CD4-positive, alpha-beta T cell treated with Interleukin-12 subunit alpha and Interleukin-12 subunit beta, for 1 hour (primary cell): ENCODE data around the gene CUL9.
"Not testable (repeated sequence)": the region's sequence is repeated elsewhere in the genome, so short reads cannot be mapped to it uniquely, and the experiment has no call there.

Experiments
- DNase-seq: peaks from one replicate; pipeline ENCODE4 v3.0.0-alpha.2; 2020

The CUL9 gene

DNA sequence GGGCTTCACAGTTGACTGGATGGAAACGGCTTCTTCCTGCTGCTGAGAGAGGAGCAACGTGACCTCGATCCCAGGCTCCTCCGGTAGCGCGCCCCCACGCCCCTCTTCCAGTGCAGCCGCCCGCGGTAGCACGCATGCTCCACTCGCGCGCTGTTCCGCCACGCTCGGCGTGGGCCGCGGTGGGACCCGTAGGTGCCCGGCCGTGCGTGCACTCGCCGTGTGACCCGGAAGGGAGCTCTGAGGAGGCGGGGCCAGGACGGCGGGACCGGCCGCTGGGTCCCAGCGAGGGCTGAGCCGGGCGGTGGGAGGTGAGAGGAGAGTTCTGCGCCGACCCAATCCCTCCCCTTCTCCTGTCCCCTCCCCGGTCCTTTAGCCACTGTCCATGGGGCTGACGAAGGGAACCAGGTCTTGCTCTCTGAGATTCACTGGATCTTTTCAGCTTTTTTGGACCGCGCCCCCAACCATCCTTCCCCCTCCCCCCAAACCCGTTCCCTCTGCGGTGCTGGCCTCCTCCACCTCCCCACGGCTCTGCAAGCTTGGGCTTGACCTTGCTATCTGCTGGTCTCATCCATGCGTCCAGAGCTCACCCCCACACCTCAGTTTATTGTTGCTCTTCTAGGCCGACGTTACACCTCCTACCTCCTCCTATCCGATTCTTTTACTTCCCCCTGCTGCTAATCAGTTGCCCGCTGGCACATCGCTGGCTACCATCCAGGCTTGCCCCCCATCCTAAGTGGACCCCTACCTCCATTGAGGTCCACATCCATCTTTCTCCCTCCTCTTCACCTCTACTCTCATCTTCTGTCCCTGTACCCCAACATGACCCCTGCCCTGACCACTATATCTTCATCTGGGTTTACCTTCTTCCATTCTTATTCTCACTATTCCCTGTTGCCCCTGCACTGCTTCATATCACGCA is at the start of gene CUL9:
Gene CUL9, plus strand, starts transcription at position 255 of the 919 bp plus-strand sequence. CDS start 2,115 bp downstream, outside the sequence.
- peak; percentile 83 for DNase-seq

DNA sequence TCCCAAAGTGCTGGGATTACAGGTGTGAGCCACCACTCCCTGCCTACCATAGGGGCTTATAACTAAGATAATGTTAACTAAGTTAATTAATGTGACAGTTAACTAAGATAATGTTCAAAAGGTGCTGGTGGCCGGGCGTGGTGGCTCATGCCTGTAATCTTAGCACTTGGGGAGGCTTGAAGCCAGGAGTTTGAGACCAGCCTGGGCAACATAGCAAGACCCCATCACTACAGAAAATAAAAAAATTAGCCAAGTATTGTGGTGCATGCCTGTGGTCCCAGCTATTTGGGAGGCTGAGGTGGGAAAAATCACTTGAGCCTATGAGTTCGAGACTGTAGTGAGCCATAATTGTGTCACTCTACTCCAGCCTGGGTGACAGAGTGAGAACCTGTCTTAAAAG is 43.7 kb upstream of the CUL9 start:
- no peak for DNase-seq

DNA sequence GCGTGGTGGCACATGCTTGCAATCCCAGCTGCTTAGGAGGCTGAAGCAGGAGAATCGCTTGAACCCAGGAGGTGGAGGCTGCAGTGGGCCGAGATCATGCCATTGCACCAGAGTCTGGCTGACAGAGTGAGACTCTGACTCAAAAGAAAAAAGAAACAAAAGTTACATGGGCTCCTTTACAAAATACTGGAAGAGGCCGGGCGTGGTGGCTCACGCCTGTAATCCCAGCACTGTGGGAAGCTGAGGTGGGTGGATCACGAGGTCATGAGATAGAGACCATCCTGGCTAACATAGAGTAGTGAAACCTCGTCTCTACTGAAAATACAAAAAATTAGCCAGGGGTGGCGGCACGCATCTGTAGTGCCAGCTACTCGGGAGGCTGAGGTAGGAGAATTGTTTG is 42.0 kb upstream of the CUL9 start:
- DNase-seq = not testable (repeated sequence)

DNA sequence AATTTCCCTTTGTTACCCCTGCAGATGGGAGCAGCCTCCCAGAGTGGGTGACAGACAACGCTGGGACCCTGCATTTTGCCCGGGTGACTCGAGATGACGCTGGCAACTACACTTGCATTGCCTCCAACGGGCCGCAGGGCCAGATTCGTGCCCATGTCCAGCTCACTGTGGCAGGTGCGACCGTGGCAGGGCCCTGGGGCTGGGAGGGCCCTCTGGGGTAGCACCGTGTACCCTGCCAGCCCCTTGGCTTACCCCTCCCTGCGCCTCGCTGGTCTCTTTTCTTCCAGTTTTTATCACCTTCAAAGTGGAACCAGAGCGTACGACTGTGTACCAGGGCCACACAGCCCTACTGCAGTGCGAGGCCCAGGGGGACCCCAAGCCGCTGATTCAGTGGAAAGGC is 40.4 kb upstream of the CUL9 start:
- DNase-seq = no peak

DNA sequence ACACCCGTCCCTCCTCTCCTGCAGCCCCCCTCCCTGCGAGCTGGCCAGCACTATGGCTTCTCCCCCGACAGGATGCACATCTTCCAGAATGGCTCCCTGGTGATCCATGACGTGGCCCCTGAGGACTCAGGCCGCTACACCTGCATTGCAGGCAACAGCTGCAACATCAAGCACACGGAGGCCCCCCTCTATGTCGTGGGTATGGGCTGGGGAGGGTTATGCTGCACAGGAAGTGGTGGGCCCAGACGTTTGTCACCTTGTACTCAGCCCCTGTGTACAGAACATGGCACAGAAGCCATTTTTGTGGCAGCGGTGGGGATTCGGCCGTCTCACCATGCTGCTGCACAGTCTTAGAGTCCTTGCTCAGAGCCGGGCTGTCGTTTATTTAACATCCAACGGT is 39.9 kb upstream of the CUL9 start:
- peak; percentile 39 for DNase-seq

DNA sequence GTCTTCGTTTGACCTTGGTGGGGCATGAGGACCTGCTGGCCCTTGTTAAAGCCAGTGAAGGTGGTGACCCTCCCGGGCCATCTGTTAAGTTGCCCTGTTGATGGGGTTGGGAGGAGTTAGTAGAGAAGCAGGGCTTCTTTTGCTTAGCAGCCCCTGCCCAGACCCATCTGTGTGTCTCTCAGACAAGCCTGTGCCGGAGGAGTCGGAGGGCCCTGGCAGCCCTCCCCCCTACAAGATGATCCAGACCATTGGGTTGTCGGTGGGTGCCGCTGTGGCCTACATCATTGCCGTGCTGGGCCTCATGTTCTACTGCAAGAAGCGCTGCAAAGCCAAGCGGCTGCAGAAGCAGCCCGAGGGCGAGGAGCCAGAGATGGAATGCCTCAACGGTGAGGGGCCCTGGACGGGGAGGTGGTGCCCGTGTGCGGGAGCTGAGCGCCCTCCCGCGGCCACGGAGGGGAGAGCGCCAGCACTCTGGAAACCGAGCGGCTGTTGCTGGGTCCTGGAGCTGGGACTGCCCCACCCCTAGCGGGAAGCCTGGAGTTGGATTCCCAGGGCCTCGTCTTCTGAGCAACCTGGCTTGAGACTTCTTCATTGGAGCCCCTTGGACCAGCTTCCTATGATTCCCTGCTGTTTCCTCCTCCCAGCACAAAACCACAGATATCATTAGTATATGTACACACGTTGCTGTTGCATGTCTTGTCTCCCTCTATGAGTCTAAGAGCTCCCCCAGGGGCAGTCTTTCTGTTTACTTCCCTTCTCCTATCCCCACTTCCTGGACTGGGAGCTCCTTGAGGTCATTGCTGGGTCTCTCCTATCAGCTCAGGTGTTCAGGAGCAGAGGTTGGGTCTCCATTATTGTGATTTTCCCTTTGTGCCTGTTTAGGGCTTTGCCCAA is 38.5 kb upstream of the CUL9 start:
- DNase-seq = peak; percentile 78

DNA sequence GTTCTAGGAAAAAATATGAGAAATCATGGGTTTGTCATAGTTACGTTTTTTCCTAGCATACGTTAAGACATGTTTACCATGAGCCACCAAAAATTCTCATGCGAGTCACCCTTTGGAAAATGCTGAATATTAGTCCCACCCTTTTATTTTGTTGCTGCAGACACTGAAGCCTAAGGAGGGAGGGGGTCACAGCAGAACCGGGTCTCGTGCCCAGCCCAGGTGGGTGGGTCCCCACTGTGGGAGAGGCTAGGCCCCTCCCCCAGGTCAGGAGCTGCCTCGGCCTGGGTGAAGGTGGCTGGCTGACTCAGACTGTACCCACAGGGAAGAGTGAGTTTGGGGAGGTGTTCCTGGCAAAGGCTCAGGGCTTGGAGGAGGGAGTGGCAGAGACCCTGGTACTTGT is 37.1 kb upstream of the CUL9 start:
- DNase-seq = no peak

DNA sequence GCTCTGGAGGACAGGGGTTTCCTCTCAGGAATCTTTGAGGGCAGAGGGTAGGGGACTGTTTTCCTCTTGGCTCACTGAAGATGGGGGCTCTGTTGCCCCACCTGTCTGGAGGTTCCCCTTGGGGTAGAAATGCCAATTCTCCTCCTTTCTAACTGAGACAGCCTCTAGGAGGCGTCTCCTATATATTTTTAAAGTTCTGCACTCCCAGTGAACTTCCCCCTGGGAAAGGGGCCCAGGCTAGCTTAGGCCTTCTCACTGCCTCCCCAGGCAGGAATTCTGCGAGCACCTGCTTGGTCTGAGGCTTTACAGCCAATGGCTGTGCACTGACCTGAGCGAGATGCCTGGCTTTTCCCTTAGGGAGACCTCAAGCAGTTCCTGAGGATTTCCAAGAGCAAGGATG is 35.7 kb upstream of the CUL9 start:
- no peak for DNase-seq

DNA sequence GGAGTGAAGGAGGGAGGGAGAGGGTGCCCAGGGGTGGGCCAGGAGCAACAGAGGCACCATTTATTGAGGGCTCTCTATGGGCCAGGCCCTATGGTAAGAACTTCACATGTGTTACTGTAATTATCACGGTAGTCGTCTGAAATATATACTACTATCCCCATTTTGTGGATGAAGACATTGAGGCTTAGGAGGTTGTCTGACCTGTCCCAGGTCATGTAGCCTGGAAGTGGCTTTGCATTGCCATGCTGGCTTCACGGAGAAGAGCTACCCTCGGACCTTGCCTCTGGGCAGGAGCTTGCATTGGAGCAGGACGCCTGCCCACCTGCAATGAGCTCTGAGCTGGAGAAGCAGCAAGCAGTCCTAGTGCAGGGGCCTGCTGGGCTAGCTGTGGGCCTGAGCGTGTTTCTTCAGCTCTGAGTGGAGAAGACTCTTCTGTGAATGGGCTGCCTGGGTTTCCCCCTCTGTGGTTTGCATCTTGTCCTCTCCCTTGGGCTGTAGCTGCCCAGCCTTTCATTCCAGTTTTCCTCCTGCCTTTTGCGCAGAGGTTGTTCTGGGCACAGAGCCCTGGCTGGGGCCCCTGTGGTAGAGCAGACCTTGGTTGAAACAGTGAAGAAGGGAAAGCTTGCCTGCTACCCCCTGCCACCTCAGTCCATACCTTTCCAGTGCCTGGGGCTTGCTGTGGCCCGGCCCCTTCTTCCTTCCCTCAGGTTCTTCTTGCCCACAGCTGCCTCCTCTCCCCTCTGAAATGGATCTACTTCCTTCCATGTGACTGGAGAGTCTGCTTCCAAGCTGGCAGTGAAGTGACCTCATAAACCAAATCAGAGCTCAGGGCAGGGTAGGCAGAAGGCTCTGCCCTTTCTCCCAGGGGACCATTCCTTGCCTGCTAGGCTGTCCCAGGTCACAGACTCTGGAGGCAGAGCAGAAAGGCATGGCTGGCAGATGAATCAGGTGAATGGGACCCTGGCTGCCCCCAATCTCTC is 35.0 kb upstream of the CUL9 start:
- DNase-seq = no peak

DNA sequence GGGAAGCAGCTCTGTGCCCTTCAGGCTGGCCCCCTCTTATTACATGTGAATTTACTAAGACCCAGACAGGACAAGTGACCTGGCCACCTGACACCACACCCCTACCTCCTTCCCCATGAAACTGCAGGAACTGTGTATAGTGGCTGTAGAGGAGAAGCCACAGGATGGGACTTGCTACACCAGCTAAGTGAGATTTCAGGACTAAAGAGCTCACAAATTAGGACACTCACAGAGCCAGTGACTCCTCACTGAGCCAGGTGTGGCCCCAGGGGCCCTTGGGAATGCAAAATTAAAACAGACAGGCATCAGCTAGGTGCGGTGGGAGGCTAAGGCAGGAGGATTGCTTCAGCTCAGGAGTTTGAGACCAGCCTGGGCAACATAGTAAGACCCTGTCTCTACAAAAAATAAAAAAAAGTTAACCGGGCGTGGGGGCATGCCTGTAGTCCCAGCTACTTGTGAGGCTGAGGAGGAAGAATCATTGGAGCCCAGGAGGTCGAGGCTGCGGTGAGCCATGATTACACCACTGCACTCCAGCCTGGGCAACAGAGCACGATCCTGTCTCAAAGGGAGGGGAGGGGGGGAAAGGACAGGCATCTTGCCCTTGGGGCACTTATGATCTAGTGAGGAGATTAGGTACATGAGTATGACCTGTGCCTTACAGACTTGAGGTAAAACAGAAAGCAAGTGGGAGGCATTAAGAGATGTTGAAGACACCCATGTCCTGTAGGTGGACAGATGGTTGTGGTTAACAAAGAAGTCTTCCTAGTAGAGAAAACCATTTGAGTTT is 34.1 kb upstream of the CUL9 start:
- no peak for DNase-seq

DNA sequence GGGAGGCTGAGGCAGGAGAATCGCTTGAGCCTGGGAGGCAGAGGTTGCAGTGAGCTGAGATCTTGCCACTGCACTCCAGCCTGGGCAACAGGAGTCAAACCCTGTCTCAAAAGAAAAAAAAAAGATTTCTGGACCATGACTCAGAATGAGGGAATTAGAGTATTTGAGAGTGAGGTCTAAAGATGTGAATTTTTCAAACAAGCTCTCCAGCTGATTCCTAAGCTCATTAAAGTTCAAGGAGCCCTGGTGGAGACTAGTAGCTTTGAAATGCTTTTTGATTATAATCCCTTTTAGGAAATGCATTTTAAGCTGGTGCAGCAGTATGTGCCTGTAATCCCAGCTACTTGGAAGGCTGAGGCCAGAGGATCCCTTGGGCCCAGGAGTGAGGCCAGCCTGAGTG is 32.7 kb upstream of the CUL9 start:
- no peak for DNase-seq

DNA sequence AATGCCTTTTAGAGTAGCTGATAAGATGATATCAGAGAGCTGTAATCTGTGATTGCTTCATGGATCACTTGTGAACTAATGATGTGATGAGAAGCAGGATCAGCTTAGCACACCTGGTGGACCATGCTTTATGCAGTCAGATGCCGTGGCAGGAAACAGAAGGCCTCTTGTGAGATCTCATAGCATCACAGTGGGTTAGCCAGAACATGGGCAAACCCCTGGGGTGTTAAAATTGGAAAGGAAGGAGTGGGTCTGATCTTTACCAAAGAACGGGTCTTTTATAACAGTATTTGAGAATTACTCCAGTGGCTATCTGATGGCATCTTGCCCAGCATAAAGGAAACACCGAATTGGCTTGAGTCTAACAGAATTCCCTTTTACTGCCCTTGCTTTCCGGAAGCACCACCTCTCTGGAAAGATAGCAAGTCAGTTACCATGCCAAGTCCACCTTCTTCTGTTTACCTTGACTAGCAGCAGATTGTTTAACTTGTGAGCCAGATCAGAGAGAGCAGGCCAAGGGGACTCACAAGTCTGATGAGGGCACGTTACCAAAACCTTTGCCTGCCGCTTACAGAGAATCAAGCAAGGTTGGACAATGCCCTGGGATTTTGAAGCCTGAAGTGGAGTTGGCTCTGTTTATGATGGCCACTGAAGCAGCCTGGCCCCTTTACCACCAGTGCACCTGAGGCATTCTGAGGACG is 31.8 kb upstream of the CUL9 start:
- DNase-seq = no peak

DNA sequence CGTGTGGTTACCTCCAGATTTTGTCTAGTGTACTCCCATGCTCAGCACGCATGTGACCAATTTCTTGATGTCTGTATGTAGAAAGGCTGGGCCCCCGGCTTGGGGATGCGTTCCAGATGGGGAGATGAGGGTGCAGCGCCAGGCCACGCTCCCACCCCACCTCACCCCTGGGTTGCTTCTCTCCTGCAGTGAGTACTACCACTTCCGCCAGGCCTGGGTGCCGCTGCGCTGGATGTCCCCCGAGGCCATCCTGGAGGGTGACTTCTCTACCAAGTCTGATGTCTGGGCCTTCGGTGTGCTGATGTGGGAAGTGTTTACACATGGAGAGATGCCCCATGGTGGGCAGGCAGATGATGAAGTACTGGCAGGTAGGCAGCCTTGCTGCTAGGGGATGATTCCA is 22.4 kb upstream of the CUL9 start:
- no peak for DNase-seq

DNA sequence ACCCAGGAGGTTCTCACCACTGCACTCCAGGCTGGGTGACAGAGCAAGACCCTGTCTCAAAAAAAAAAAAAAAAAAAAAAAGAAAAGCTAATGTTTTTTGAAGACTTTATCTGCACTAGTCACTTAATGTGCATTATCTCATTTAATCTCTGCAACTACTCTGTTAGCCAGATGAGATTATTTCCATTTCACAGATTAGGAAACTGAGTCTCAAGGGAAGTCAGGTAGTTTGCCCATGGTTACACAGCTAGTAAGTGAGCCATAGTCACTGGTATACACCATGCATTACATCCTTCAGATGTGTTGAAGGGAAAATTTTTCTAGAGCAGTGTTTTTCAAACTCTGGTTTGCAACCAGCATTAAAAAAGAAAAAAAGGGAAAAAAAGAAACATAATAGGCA is 18.1 kb upstream of the CUL9 start:
- DNase-seq = no peak

DNA sequence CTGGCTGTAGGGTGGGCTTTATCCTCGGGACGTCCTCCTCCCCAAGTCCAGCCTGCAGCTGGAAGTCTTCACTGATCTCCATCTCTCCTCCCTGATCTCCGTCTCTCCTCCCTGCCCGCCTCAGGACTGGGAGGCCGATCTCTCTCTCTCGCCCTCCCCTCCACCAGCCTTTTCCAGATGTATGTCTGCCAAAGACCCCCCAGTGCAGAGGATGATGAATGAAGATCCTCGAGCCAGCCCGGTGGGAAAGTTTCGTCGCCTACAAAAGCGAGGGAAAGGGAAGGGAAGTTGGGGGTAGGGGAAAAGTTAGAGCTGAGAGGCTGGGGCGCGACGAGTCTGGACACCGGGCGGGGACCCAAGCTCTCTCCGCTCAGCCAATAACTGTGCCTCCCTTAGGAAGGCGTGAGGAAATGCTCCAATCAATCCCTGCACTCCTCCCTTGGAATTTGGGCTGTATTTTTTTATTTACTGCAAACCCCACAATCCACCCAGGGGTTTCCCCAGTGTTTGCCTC is 11.5 kb upstream of the CUL9 start:
- DNase-seq = no peak

DNA sequence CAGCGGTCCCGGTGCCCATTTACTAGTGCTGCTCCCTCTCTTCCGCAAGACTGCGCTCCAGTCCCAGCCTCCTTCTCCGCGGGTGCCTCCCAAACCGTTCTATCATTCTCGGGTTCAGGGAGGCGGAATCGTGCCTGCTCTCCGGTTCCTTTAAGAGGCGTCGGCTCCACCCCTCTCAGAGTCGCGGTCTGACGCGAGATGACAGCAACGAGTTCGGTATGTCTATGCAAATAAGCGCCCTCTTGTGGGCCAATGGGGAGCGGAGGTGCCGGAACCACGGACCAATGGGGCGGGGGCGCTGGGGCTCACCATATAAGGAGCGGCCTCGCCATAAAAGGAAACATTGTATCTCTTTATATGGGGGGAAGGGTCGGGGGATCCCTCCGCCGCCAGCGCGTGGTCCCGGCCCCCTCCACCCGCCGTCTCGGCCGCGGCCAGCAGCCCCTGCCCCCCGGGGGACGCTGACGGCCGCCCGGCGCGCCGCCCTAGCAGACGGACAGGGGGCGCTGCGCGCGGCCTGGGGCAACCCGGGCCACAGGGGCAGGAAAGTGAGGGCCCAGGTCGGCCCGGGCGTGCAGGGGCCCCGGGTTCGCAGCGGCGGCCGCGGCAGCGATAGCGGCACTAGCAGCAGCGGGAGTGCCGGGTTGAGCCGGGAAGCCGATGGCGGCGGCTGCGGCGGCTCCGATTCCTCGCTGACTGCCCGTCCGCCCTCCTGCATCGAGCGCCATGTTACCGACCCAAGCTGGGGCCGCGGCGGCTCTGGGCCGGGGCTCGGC is 10.9 kb upstream of the CUL9 start, which contains the start of gene SRF:
Gene SRF, plus strand, starts transcription at position 339 of the 776 bp plus-strand sequence. Its CDS starts 388 bp downstream, at position 727.
- DNase-seq = peak; percentile 99

DNA sequence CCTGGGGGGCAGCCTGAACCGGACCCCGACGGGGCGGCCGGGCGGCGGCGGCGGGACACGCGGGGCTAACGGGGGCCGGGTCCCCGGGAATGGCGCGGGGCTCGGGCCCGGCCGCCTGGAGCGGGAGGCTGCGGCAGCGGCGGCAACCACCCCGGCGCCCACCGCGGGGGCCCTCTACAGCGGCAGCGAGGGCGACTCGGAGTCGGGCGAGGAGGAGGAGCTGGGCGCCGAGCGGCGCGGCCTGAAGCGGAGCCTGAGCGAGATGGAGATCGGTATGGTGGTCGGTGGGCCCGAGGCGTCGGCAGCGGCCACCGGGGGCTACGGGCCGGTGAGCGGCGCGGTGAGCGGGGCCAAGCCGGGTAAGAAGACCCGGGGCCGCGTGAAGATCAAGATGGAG is 10.3 kb upstream of the CUL9 start:
- peak; percentile 39 for DNase-seq

DNA sequence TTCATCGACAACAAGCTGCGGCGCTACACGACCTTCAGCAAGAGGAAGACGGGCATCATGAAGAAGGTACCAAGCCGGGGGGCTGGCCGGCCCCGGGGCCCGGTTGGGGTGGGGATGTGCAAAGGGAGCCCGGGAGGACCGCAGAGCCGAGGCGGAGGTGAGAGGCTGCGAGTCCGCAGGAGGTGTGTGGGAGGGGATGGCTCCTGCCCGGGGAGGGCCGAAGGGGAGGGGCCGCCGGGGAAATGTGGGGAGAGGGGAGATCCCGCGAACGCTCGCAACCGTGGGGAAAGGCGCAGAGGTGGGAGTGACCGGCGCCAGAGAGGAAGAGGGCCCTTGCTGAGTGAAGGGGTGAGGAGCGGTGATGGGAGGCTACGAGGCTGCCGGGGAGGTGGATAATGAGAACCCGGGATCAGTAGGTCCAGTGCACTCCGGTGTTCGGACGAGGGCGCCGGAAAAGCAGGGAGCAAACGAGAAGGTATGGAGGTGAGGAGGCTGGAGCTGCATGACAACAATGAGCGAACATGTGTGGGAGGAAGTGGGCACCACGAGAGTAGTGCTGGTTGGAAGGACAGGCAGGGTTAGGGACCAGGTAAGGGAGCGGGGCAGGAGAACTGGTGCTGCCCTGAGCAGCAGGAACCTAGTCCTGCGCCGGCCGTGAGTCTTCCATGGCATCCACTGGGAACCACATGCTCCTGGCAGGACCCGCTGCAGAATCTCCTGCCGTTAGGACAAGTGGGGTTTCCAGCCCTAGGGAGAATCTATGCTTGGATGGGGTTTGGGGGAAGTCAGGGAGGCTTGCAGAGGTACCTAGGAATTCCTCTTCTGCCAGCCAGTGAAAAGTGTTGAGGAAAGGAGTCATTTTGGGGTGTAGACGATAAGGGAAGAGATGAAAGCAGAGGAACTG is 9.6 kb upstream of the CUL9 start:
- peak; percentile 59 for DNase-seq
